GM19238 (cell line): ENCODE data around the gene ATAD3C.
"Not testable (repeated sequence)": the region's sequence is repeated elsewhere in the genome, so short reads cannot be mapped to it uniquely, and the experiment has no call there.

Experiments used
- DNase-seq: peaks from one replicate; pipeline ENCODE4 v3.0.0; 2011; ENCODE audit warnings: low spot score; ENCODE audit not compliant: insufficient read length

The ATAD3C gene

DNA sequence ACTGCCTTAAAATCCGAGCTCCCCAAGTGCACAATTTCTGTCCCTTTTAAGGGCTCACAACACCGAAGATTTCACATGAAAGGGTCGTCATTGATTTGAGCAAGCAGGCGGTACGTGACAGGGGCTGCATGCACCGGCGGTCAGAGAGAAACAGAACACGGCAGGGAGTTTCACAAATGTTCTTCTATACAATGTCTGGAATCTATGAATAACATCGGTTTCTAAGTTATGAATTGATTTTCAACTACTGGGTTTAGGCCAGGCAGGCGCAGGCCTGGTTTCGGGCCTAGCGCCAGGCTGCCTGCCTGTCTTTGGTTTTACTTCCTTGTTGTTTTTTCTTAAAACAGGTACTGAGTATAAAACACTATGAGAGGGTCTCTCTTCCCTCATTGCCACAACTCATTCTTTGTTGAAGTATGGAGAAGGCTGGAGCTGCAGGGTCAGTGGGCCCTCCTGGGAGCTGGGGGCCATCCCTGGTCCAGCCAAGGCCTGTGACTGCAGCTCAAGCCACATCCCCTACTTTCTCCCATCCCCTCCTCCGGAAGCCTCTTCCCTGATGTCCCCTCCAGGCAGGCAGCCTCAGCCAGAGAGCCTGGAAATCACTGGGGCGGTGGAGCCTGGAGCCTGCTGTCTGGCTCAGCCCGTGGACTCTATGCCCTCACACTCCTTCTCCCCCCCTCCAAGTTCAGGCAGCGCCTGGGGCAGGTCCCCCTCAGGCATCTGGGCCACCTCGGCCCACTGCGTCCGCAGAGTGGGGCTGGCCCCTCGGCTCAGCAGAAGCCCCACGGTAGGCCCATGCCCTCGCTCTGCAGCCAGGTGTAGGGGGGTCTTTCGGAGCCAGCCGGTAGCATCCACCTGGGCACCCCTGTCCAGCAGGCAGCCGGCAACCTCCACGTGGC lies 30.8 kb upstream of the ATAD3C start:
- no peak for DNase-seq

DNA sequence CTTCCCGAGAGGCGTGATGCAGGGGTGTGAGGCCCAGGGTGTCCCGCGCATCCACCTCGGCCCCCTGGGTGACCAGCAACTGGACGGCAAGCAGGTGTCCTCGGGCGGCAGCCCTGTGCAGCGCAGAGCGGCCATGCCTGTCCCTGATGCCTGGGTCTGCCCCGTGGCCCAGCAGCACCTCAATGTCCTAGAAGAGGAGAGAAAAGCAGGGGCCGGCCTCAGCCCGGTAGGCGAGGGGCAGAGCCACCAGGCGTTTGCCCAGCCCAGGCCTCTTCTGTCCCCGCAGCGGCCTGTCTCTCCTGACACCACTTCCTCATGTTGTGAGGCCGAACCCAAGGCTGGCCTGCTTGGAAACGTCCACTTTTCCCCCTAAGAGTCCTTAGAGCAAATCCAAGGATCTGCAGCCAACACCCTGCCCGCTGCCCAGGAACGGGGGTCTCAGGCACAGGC lies 30.1 kb upstream of the ATAD3C start:
- no peak for DNase-seq

DNA sequence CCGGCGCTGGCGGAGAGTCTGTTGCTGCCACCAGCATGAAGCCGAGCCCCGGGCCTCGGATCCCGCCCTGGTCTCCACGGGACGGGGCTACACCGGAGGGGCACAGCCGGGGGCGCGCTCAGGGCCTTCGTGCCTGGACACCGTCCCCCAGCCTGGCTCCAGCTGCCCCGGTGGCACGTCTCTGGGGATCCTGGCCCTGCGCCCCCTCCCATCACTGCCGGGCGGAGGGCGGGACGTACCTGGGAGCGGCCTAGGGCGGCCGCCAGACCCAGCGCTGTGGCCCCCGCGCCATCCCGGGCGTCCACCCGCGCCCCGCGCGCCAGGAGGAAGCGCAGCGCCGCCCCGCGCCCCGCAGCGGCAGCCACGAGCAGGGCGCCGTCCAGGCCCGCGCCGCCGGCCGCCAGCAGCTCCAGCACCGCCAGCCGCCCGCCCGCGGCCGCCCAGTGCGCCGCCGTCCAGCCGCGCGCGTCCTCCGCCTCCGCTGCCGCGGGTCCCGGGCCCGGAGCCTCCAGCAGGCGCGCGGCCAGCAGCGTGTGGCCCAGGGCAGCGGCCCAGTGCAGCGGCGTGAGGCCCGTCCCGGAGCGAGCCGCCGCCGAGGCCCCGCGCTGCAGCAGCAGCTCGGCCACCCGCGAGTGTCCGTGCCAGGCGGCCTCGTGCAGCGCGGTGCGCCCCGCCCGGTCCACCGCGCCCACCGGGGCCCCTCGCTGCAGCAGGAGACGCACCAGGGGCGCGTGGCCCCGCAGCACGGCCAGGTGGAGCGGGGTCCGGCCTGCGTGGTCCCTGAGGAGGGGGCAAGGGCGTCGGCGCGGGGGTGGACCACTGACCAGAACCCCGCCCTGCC lies 29.5 kb upstream of the ATAD3C start:
- DNase-seq, result no peak

DNA sequence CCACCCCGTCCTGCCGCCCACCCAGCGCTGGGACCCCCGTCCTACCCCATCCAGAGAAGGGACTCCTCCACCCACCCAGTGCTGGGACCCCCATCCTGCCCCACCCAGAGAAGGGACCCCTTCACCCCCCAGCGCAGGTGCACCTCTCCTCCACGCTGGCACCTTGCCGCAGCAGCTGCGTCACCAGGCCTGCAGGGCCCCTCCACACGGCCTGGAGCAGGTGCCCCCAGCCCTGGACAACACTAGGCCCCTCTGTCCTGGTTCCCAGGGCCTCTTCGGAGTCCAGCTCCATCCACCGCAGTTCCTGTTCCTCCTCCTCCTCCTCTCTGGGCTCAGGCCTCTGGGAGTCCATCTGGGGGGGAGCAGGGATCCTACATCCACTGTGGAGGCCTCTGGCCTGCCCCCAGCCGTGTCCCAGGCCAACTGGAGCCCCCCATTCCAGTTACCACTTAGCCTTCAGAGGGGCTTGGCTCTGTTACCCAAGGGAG lies 28.8 kb upstream of the ATAD3C start:
- no peak for DNase-seq

DNA sequence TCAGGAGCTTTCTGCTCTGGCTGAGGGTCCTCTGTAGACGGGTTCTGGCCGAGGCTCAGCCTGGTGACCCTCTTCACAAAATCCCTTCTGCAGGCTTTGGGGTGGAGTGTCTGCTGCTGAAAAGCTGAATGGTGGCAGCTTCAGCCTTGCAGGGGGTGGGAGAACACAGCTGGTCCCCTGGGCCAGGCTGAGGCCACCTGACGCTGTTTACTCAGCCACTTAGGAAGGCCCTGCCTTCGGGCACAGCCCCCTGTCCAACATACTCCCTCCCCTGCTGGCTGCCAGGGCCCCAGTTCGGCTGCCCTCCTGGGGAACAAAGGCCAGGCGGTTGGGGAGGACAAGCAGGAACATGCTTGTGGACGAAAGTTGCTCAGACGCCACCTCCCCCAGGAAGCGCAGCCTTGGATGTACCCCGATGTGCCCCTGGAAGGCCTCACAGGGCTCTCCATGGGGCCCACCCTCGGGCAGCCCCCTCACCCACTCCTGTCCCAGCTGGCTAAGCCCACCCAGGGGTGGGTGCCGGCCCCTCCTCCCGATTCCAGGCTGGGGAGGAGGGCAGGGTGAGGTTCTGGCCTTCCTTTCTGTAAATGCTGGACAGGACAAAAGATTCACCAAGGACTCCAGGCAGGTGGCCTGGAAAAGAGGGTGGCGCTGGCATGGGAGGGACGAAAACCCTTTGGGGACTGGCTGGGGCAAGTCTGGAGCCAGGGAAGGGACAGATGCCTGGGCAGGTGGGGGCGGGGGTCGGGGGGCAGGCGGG lies 28.2 kb upstream of the ATAD3C start, which contains the start of gene ANKRD65:
Gene ANKRD65 (minus strand): TSS at position 130 of the 760 bp plus-strand sequence. CDS start 271 bp downstream, outside the sequence.
- DNase-seq, result no peak

DNA sequence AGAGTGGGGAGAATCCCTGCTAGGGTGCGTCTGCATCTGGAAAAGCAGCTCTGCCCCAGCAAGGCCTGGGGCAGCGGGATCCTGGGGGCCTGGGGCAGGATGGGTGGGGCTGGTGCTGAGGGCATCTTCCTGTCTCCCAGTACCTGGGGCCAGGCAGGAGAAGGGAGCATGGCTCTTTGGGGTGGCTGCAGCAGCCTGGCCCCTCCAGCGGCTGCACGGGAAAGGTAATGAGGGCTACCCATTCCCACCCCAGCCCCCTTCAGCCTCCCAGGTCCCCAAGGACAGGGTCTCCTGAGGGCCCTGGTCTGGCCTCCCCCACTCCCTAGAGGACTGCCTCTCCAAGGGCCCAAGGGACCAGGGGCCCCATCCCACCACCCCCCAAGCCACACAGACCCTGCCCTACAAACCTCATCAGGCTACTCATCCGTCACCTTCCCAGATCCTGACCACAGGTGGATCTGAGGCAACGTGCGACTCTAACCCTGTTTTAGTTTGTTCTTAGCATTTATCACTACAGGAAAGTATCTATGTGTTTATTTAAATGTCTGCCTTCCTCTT lies 27.5 kb upstream of the ATAD3C start:
- DNase-seq, result no peak

DNA sequence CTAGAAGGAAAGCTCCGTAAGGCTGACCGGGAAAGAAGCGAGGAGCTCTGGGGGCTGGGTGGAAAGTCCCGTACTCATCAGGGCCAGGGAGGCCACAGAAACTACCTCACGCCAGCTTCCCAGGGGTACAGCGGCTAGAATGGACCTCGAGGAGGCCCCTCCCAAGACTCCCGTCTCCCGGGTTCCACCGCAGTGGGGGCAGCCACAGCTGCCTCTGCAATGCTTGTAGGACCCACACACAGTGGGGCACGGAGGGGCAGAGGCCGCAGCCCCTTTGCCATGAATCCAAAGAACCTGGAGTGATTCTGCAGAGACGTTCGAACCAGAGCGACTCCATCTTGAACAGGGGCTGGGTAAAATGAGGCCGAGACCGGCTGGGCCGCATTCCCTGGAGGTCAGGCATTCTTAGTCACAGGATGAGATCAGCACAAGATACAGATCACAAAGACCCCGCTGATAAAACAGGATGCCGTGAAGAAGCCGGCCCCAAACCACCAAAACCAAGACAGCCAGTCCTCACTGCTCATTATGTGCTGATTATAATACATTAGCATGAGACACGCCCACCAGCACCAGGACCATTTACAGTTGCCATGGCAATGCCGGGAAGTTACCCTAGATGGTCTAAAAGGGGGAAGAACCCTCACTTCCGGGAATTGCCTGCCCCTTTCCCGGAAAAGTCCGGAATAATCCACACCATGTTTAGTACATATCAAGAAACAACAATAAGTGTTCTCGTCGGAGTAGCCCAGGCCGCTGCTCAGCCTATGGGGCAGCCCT lies 26.8 kb upstream of the ATAD3C start:
- no peak for DNase-seq

DNA sequence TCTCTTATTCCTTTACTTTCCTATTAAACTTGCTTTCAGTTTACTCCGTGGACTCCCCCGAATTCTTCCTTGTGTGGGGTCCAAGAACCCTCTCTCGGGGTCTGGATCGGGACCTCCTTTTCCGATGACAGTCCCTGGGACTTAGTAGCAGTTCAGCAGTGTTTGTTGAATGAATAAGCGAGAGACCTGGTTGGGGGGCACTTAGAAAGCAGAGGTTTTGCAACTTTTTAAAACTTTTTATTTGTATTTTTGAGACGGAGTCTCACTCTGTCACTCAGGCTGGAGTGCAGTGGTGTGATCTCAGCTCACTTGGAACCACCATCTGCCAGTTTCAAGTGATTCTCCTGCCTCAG lies 26.3 kb upstream of the ATAD3C start:
- no peak for DNase-seq

DNA sequence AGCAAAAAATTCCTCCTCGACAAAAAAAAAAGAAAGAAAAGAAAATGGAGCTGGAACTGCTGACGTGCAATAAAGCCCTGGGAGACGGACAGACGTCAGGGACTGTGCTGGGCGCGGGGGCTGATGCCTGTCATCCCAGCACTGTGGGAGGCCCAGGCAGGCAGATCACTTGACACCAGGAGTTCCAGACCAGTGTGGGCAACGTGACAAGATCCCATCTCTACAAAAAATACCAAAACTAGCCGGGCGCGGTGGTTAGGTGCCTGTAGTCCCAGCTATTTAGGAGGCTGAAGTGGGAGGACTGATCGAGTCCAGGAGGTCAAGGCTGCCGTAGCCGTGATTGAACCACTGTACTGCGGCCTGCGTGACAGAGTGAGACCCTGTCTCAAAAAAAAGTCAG lies 24.8 kb upstream of the ATAD3C start:
- no peak for DNase-seq

DNA sequence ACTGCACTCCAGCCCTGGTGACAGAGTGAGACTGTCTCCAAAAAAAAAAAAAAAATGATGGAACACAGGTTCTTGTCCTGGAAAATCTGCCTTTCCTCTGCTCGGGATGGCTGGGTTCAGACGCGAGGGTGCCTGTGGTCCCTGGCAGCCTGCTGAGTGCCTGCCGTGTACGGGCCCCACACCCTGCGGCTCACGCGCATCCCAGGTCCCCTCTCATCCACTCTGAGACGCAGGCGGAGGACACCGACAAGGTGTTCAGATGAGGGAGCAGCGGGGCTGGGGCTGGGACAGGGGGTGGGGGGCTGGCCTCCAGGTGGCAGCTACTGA lies 24.1 kb upstream of the ATAD3C start:
- DNase-seq, result no peak

DNA sequence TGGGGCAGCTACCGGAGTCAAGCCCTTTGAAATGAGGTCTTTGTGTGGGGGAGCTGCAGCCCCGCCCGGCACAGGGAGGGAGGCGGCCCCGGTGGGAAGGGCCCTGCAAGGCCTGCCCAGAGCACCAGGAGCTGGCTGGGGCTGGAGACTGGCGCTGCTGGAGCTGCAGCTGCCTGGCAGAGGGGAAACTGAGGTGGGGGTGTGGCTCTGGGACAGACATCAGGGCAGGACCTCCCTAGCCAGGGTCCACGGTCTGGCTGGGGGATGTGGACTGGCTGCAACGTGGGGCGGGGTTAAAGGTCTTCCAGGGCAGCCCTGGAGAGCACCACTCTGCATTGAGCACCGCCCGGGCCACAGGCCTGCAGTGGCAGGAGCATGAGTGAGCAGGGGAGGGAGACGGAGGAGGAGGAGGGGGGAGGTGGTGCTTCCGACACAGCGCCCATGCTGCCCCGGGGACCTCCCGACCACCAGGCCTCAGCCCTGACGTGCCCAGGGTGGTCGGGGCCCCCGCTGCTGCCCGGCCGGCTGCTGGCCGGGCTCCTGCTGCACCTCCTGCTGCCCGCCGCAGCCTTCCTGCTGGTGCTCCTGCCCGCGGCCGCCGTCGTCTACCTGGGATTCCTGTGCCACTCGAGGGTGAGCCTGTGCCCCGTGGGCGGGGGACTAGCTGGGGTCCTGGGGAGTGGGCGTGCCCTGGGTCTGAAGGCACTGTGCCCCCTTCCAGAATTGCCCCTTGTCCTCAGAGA lies 23.6 kb upstream of the ATAD3C start:
- no peak for DNase-seq

DNA sequence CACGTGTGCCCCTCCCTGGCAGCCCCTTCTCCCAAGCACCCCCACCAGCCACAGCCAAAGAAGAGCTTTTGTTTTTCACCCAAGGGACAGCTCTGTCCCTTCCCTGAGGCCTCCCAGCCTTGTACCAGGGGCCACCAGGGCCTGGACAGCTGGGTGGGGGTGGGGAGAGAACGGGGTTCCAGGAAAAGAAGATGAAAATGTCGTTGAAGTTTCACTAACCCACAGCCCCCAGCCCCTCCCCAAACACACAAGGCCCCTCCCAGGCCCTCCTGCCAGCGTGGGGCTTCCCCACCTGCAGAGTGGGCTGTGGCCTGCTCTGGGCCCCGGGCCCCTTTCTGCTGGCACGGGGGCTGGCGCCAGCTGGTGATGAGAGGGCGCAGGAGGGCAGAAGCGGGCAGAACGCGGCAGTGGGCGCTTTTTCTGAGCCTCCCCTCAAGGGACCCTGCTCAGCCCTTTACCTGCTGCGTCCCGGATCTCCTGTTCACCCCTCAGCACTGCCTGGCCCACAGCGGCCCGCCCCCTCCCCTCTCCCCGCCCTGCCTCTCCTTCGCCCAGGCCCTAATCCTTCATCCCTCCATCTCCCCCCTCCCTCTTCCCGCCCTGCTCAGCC lies 22.9 kb upstream of the ATAD3C start:
- no peak for DNase-seq

DNA sequence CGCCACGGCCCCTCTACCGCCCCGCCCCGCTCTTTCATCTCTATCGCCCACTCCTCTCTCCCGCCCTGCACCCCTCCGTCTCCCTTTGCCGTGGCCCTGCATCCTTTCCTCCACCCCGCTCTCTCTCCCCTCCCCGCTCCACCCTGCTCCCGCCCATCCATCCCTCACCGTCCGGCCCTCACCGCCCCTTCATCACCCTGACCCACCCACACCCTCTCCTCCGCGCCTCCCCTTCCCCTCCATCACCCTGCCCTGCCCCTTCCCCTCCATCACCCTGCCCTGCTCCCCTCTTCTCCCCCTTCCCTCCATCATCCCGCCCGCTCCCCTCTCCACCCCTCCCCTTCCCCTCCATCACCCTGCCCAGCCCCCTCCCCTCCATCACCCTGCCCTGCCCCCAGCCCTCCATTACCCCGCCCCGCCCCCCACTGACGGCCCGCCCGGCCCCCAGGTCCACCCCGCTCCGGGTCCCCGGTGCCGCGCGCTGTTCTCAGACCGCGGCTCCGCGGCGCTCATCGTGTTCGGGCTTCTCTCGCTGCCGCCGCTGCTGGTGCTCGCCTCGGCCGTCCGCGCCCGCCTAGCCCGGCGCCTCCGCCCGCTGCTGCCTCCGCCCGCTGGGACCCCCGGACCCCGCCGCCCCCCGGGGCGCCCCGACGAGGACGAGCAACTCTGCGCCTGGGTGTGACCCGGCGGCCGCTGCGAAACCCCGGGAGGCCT lies 22.2 kb upstream of the ATAD3C start:
- no peak for DNase-seq

DNA sequence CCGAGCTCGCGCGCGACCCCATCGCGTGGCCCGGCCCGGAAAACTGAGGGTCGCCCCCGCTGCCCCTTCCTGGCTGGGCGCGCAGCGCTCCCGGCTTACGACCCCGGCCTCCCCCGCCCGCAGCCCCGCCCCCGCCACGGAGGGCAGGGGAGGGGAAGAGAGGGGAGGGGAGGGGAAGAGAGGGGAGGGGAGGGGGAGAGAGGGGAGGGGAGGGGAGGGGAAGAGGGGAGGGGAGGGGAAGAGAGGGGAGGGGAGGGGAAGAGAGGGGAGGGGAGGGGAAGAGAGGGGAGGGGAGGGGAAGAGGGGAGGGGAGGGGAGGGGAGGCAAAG lies 21.7 kb upstream of the ATAD3C start:
- DNase-seq, result no peak

DNA sequence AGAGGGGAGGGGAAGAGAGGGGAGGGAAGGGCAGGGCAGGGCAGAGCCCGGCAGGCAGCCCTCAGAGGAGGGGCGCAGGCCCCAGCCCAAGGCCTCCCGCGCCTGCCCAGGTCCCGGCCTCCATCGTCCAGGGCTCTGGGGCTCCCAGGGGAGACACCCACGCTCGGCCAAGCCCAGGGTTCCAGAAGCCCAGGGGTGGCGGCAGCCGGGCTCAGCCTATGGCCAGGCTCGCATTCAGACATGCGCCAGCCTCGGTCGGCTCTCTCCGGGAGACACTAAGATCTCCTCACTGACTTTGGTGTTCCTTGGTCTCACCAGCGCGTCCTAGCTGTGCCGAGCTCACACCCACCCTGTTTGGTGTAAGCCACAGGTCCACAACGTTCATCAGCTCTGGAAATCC lies 21.3 kb upstream of the ATAD3C start:
- DNase-seq, result no peak

DNA sequence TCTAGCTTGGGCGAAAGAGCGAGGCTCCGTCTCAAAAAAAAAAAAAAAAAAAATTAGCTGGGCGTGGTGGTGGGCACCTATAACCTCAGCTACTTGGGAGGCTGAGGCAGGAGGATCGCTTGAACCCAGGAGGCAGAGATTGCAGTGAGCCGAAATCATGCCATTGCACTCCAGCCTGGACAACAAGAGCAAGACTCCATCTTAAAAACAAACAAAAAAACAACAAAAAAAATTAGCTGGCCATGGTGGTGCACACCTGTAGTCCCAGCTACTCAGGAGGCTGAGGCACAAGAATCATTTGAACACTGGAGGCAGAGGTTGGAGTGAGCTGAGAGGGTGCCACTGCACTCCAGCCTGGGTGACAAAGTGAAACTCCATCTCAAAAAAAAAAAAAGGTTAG lies 20.5 kb upstream of the ATAD3C start:
- not testable (repeated sequence) for DNase-seq

DNA sequence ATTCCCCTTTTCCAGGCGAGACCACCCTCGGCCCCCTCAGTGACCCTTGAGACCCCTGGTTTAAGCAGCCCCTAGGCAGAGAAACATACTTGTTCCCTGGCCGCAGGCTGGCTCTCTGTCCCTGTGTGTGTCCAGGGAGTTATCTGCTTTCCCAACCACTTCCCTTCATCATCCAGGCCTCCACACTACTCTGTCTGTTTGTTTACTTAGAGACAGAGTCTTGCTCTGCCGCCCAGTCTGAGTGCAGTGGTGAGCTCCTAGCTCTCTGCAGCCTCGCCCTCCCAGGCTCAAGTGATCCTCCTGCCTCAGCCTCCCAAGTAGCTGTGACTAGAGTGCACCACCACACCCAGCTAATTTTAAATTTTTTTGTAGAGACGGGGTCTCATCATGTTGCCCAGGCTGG lies 19.8 kb upstream of the ATAD3C start:
- DNase-seq, result no peak

DNA sequence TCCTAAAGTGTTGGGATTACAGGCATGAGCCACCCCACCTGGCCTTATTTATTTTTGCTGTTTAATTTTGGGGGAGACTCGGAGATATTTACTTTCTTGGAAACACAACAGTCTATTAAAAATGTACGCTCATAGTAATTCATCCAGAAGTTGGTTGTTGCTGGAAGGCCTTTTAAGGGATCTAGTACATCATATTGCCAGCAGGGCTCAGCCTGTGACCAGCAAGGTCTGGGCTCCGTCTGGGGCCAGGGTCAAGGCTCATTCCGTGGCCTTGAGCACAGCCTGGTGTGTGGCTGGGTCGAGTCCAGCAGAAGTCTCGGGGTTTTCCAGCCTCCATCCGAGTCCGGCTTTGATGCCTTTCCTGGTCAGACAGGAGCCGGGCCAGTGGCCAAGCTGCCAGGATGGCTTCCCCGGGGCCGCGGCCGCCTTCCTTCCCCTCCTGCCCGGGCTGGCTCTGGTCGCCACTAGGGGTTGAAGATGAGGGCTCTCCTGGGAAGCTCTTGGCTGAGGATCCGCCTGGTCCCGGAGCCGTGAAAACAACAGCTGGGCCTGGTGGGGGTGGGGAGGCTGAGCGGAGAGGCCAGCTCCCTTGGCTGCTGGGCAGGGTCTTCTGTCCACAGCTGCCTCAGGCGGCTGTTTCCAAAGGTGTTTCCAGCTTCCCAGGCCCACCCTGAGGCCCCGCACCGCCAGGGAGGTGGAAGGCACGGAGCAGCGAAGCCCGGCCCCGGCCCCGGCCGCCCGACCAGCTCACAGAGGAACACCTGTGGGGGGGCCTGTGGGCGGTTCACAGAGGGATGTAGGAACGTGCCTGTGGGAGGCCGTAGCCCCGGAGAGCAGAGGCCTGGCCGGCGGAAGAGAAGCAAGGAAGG lies 19.1 kb upstream of the ATAD3C start:
- no peak for DNase-seq
